H9 (cell line): ENCODE measurements around the gene PLXNA4. TPM values are rescaled to one million over a fixed set of nuclear protein-coding genes. Genes with fewer than 3 reads are reported as not detected.

Source experiments
- DNase-seq: peaks from one replicate; pipeline ENCODE4 v3.0.0-alpha.2; 2017
- H2AFZ ChIP-seq: one replicate; pipeline ENCODE4 v1.6.1; 2013; ENCODE audit warnings: mild to moderate bottlenecking, low read length, control low read depth, moderate library complexity
- H2AK5ac ChIP-seq: 2 replicates; pipeline ENCODE4 v1.6.1; 2013; ENCODE audit warnings: low read length, control low read depth, mixed read lengths; ENCODE audit not compliant: insufficient read length
- H2BK120ac ChIP-seq: one replicate; pipeline ENCODE4 v1.6.1; 2013; ENCODE audit warnings: low read depth, mild to moderate bottlenecking, low read length, control low read depth, inconsistent platforms; ENCODE audit not compliant: poor library complexity, severe bottlenecking
- H2BK12ac ChIP-seq: 2 replicates; pipeline ENCODE4 v1.6.1; 2013; ENCODE audit warnings: low read length, control low read depth, mixed read lengths, low read depth; ENCODE audit not compliant: insufficient read length
- H2BK15ac ChIP-seq: 2 replicates; pipeline ENCODE4 v1.6.1; 2013; ENCODE audit warnings: low read depth, low read length, control low read depth
- H2BK20ac ChIP-seq: one replicate; pipeline ENCODE4 v1.6.1; 2013; ENCODE audit warnings: low read depth, mild to moderate bottlenecking, low read length, control low read depth, inconsistent platforms; ENCODE audit not compliant: poor library complexity, severe bottlenecking
- H2BK5ac ChIP-seq: 2 replicates; pipeline ENCODE4 v1.6.1; 2013; ENCODE audit warnings: low read length, control low read depth, mixed read lengths; ENCODE audit not compliant: insufficient read length
- H3K14ac ChIP-seq: 2 replicates; pipeline ENCODE4 v1.6.1; 2013; ENCODE audit warnings: low read length, control low read depth; ENCODE audit not compliant: insufficient read depth
- H3K18ac ChIP-seq: 2 replicates; pipeline ENCODE4 v1.6.1; 2013; ENCODE audit warnings: low read depth, mild to moderate bottlenecking, mixed read lengths, low read length, control low read depth; ENCODE audit not compliant: insufficient read length
- H3K23ac ChIP-seq: 2 replicates; pipeline ENCODE4 v1.6.1; 2013; ENCODE audit warnings: low read length, control low read depth, mixed read lengths, low read depth; ENCODE audit not compliant: insufficient read length
- H3K23me2 ChIP-seq: 2 replicates; pipeline ENCODE4 v1.6.1; 2013; ENCODE audit warnings: low read depth, mild to moderate bottlenecking, mixed read lengths, low read length, control low read depth; ENCODE audit not compliant: insufficient read length, poor library complexity, severe bottlenecking
- H3K27ac ChIP-seq: 2 replicates; pipeline ENCODE4 v1.5.1; 2013; ENCODE audit warnings: low read length, control low read depth, mixed read lengths, low read depth; ENCODE audit not compliant: insufficient read length
- H3K27me3 ChIP-seq: 2 replicates; pipeline ENCODE4 v1.6.1; 2013; ENCODE audit warnings: low read length, control low read depth, inconsistent platforms; ENCODE audit not compliant: insufficient read depth
- H3K4ac ChIP-seq: 2 replicates; pipeline ENCODE4 v1.6.1; 2013; ENCODE audit warnings: low read depth, mild to moderate bottlenecking, control low read depth, inconsistent platforms, low read length, moderate library complexity
- H3K4me1 ChIP-seq: 2 replicates; pipeline ENCODE4 v1.6.1; 2013; ENCODE audit warnings: low read length, control low read depth, inconsistent platforms; ENCODE audit not compliant: insufficient read depth
- H3K4me2 ChIP-seq: 2 replicates; pipeline ENCODE4 v1.6.1; 2013; ENCODE audit warnings: low read length, control low read depth, mixed read lengths; ENCODE audit not compliant: insufficient read length, insufficient read depth
- H3K56ac ChIP-seq: 2 replicates; pipeline ENCODE4 v1.6.1; 2013; ENCODE audit warnings: low read depth, mild to moderate bottlenecking, mixed read lengths, low read length, control low read depth; ENCODE audit not compliant: insufficient read length
- H3K79me1 ChIP-seq: 2 replicates; pipeline ENCODE4 v1.6.1; 2013; ENCODE audit warnings: low read depth, mild to moderate bottlenecking, moderate library complexity, low read length, control low read depth, inconsistent platforms; ENCODE audit not compliant: insufficient read depth, poor library complexity, severe bottlenecking
- H3K79me2 ChIP-seq: 2 replicates; pipeline ENCODE4 v1.6.1; 2013; ENCODE audit warnings: low read length, control low read depth, inconsistent platforms; ENCODE audit not compliant: insufficient read depth
- H3K9ac ChIP-seq: 2 replicates; pipeline ENCODE4 v1.6.1; 2013; ENCODE audit warnings: low read length, control low read depth, mixed read lengths; ENCODE audit not compliant: insufficient read length; ENCODE audit errors: extremely low read depth
- H3K9me3 ChIP-seq: one replicate; pipeline ENCODE4 v1.6.1; 2013; ENCODE audit warnings: low read depth, low read length, inconsistent platforms; ENCODE audit not compliant: control insufficient read depth
- H3T11ph ChIP-seq: one replicate; pipeline ENCODE4 v1.6.1; 2013; ENCODE audit warnings: mild to moderate bottlenecking, low read length, control low read depth, inconsistent platforms
- H4K20me1 ChIP-seq: one replicate; pipeline ENCODE4 v1.6.1; 2013; ENCODE audit not compliant: control insufficient read depth, insufficient read length, insufficient read depth
- H4K5ac ChIP-seq: 2 replicates; pipeline ENCODE4 v1.6.1; 2013; ENCODE audit warnings: low read depth, mild to moderate bottlenecking, mixed read lengths, low read length, control low read depth; ENCODE audit not compliant: insufficient read length
- H4K8ac ChIP-seq: replicated peaks from 2 replicates; pipeline ENCODE4 v1.6.1; 2013; ENCODE audit warnings: low read length, control low read depth, mixed read lengths, low read depth; ENCODE audit not compliant: insufficient read length
- H4K91ac ChIP-seq: 2 replicates; pipeline ENCODE4 v1.6.1; 2013; ENCODE audit warnings: low read depth, mild to moderate bottlenecking, moderate library complexity, mixed read lengths, low read length, control low read depth; ENCODE audit not compliant: insufficient read length
- H3K27ac Mint-ChIP-seq, 3 experiments: 2 replicates in 2 of 3; 3 replicates in 1 of 3; pipeline ENCODE4 v1.8.0; 2020 to 2021; ENCODE audit warnings: mixed read lengths in 3 of 3, mild to moderate bottlenecking in 1 of 3, moderate library complexity in 1 of 3
- H3K27me3 Mint-ChIP-seq: 2 replicates; pipeline ENCODE4 v1.8.0; 2021; ENCODE audit warnings: low read depth, mild to moderate bottlenecking, moderate library complexity, mixed read lengths
- H3K36me3 Mint-ChIP-seq, 3 experiments: 2 replicates in 2 of 3; 3 replicates in 1 of 3; pipeline ENCODE4 v1.8.0; 2020 to 2021; ENCODE audit warnings: low read depth in 3 of 3, mixed read lengths in 3 of 3; ENCODE audit not compliant: insufficient read depth in 1 of 3
- H3K4me1 Mint-ChIP-seq, 2 experiments: 2 replicates each; pipeline ENCODE4 v1.8.0; 2020; ENCODE audit warnings: mixed read lengths in 2 of 2
- H3K4me3 Mint-ChIP-seq, 2 experiments: 2 replicates in 1 of 2; 3 replicates in 1 of 2; pipeline ENCODE4 v1.8.0; 2020 to 2021; ENCODE audit warnings: mild to moderate bottlenecking in 2 of 2, mixed read lengths in 2 of 2, moderate library complexity in 1 of 2
- H3K9me3 Mint-ChIP-seq, 2 experiments: 2 replicates in 1 of 2; 3 replicates in 1 of 2; pipeline ENCODE4 v1.8.0; 2020; ENCODE audit warnings: mild to moderate bottlenecking in 2 of 2, mixed read lengths in 2 of 2, moderate library complexity in 1 of 2
- WGBS: extraction: QIAGEN DNeasy Blood & Tissue Kit; methylation state at CpG from one replicate; pipeline ENCODE4 v1.1.7; 2013; ENCODE audit warnings: missing lambda C conversion rate, low lambda C conversion rate, mixed read lengths; ENCODE audit not compliant: insufficient read length; ENCODE audit errors: extremely low coverage; 5-methylcytosine and 5-hydroxymethylcytosine counted together
- total RNA-seq: library from RNA; stranded (reverse); gene quantifications from 2 replicates; pipeline ENCODE4 v1.2.1, GENCODE V29; 2021
- TF ChIP-seq, protein P1 (sequence below): fragments of 200-600 bp; sonication (generic); conservative IDR thresholded peaks from 3 replicates; pipeline ENCODE4 v1.8.0; 2021; ENCODE audit warnings: antibody characterized with exemption, mild to moderate bottlenecking

The PLXNA4 gene
- total RNA-seq, 1 experiment from 2014 or later, result 0.35 TPM

DNA sequence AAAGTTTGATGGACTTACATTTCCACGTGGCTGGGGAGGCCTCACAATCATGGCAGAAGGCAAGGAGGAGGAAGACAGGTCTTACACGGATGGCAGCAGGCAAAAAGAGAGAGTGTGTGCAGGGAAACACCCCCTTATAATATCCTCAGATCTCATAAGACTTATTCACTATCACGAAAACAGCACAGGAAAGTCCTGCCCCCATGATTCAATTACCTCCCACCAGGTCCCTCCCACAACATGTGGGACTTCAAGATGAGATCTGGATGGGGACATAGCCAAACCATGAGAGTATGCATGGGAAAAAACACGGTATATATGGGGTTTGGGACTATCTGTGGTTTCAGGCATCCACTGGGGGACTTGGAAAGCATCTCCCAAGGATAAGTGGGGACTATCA is 78.0 kb downstream of the PLXNA4 start:
- no peak overlapping the region for H3K14ac ChIP-seq
- H3K79me2 ChIP-seq, result no peaks in the 10 kb centered on the region
- H3K9me3 ChIP-seq, result no peaks in the 10 kb centered on the region
- Mint-ChIP-seq H3K4me3 (no peak overlapping the region), H3K4me1 (peaks cover 4% of the 10 kb centered on the region in 2 experiments; a peak in 3 of 4 replicates), H3K27me3 (peaks cover 6% of the 10 kb centered on the region; the same call in 1 of the 2 replicates), H3K27ac (no peak overlapping the region), H3K36me3 (no peaks in the 10 kb centered on the region), H3K9me3 (no peaks in the 10 kb centered on the region)
- no peak overlapping the region for H3K23ac ChIP-seq
- H4K5ac ChIP-seq, result no peak overlapping the region
- H3K4me2 ChIP-seq, result no peak overlapping the region
- H4K8ac ChIP-seq, result no peak overlapping the region
- no peaks in the 10 kb centered on the region for H3K23me2 ChIP-seq
- H3K27ac ChIP-seq, result no peak overlapping the region
- no peak overlapping the region for H4K91ac ChIP-seq
- no peak overlapping the region for H3T11ph ChIP-seq
- H2BK5ac ChIP-seq, result no peak overlapping the region
- H2BK120ac ChIP-seq, result no peak overlapping the region
- no peaks in the 10 kb centered on the region for H3K79me1 ChIP-seq
- no CpG with 5 or more reads among the region's 4 CpGs for WGBS
- no peaks in the 10 kb centered on the region for H3K4me1 ChIP-seq
- TF ChIP-seq, protein P1, sequence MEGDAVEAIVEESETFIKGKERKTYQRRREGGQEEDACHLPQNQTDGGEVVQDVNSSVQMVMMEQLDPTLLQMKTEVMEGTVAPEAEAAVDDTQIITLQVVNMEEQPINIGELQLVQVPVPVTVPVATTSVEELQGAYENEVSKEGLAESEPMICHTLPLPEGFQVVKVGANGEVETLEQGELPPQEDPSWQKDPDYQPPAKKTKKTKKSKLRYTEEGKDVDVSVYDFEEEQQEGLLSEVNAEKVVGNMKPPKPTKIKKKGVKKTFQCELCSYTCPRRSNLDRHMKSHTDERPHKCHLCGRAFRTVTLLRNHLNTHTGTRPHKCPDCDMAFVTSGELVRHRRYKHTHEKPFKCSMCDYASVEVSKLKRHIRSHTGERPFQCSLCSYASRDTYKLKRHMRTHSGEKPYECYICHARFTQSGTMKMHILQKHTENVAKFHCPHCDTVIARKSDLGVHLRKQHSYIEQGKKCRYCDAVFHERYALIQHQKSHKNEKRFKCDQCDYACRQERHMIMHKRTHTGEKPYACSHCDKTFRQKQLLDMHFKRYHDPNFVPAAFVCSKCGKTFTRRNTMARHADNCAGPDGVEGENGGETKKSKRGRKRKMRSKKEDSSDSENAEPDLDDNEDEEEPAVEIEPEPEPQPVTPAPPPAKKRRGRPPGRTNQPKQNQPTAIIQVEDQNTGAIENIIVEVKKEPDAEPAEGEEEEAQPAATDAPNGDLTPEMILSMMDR, result no peak
- H3K56ac ChIP-seq, result no peak overlapping the region
- no peak overlapping the region for H2AFZ ChIP-seq
- no peak overlapping the region for H2BK12ac ChIP-seq
- no peaks in the 10 kb centered on the region for H3K27me3 ChIP-seq
- no peak overlapping the region for H3K18ac ChIP-seq
- no peak overlapping the region for H3K9ac ChIP-seq
- no peak overlapping the region for H2AK5ac ChIP-seq
- DNase-seq, result no peak
- H3K4ac ChIP-seq, result no peak overlapping the region
- H2BK20ac ChIP-seq, result no peak overlapping the region
- no peak overlapping the region for H2BK15ac ChIP-seq
- H4K20me1 ChIP-seq, result no peaks in the 10 kb centered on the region
